Ramos (cell line): ENCODE results near the gene QRICH2.
"Not testable (repeated sequence)": the region's sequence is repeated elsewhere in the genome, so short reads cannot be mapped to it uniquely, and the experiment has no call there.

Source experiments
- in situ Hi-C: fragments of 300-500 bp; cut with MboI; formaldehyde crosslinking; loops from one replicate; pipeline ENCODE4 v1.14.3; 2022; ENCODE audit warnings: low sequenced_read_pairs; ENCODE audit not compliant: unreplicated experiment

The QRICH2 gene

DNA sequence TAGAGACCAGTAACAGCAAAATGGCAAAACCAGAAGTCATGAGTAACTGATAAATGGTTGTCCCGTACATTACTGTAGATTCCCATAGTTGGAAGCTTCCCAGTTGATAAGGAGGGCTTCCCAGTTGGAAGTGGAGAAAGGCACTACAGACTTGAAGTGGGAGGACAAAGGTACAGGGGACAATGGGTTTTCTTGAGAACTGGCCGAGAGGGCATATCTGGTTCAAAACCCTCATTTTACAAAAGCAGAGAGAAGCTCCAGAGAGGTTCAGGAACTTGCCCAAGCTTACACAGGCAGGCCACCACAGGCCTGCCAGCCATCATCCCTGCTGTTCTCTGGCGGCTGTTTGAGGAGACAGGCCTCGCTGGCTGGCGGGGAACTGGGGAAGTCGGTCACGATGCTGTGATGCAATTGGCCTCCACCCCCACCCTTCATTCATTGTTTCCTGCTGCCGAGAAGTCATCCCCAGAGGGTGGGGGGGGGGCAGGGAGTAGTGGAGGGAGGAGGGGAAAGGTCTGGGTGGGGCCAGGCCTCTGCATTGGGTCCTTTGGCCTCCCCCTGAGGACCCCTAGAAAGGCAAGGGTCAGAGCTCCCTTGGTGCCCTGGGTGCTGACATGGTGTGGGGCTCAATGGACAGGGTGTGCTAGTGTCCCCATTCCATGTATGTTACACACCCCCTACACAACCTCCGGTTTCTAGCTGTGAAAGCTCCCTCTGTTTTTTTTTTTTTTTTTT, 39.9 kb downstream of the QRICH2 start:
- in situ Hi-C loops: no loop called here

- in situ Hi-C loops: not testable (repeated sequence)
These were observed 40.5 kb downstream of the QRICH2 start for GRCh38 chr17:76267581-76268001.

DNA sequence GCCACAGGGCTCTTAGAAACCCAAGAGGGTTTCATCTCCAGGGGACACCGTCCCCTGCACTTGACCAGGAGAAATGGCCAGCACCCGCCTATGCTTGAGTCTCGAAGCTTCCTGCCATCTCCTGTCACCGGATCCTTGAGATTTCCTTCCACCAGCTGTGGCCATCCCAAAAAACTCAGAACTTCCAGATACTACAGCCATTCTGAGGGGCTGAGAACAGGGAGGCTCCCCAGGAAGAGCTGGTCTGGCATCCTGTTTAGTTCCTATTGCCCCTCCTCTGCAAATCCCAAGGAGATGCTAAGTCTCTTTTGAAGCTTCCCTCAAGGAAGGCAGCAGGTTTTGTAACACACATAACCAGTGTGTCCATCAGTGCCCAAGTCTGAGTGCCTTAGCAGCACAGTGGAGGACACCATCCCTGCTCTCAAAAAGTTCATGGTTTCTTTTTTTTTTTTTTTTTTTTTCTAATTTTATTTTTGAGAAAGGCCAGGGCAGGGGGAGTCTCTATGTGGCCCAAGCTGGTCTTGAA, 41.0 kb downstream of the QRICH2 start:
- in situ Hi-C loops: no loop called here

DNA sequence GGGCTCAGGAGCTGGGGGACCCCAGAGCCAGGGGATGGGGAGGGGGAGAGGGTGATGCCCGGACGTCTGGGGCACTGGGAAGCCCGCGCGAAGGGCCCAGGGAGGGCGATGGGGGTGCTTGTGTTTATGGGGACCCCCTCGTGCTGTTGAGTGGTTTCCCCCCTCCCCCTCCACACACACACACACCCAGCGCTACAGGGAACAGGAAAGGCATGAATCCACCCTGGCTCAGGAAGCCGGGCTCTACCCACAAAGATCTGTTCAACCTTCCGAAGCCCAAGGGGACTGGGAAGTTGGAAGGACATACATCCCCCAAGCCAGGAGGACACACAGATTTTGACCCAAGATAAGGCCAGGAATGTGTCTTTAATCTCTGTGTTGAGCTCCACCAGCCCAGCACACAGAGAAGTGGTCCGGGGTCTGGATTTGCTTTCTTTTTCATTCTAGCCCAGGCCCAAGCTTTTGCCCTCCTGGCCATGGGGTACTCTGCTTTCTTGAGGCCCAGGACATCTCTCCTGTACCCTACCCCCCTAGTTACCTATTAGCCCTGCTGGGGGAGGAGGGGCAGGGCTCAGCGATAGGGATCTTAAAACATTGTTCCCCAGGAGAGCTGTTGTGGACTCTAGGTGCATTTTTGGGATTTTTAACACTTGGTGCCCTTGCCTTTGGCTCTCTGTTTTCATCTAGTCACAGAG, 41.7 kb downstream of the QRICH2 start:
- in situ Hi-C loops: no loop called here

DNA sequence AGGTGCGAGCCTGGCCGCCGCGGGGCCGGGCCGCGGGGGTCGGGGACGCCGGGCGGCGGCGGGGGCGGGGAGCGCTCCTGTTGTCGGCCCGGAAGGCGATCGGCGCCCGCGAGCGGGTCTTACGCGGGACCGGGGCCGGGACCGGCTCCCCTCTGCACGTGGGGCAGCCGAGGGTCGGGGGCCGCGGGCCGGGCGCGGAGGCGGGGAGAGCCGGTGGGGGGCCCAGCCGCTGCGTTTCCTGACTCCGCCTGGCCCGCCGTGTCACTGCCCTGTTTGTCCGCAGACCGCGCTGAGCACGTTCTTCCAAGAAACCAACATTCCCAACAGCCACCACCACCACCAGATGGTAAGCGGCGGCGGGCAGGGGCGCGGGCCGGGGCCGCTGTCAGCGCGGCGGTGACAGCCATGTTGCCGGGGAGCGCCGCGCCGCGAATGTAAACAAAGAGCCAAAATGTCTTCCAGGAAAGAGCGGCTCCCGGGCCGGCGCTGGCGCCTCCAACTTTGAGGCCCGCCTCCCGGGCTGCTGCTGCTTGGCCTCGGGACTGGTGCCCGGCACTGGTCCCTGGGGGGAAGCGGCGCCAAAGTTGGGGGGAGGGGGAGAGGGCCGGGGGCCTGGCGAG, 42.3 kb downstream of the QRICH2 start:
- in situ Hi-C loops: no loop called here

- in situ Hi-C loops: no loop called here
These were observed 43.1 kb downstream of the QRICH2 start, which contains the start of gene UBALD2 for GRCh38 chr17:76264755-76265623. TSS of gene UBALD2 (plus strand) at chr17:76265348. CDS start at chr17:76265506, 158 bp downstream.

DNA sequence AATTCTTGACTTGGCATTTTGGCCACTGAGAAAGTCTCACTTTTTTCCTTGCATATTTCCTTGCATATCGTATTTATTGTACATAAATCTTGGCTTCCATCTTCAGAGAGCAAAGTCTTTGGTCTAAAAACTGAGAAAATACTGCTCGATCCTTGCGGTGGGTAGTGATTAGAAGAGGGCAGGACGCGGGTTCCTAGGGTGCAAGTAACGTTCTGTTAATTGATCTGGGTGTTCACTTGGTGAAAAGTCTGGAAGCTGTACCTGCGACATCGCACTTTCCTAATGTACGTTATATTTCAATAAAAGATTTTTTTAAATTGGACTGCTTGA, 43.7 kb downstream of the QRICH2 start:
- in situ Hi-C loops: no loop called here

DNA sequence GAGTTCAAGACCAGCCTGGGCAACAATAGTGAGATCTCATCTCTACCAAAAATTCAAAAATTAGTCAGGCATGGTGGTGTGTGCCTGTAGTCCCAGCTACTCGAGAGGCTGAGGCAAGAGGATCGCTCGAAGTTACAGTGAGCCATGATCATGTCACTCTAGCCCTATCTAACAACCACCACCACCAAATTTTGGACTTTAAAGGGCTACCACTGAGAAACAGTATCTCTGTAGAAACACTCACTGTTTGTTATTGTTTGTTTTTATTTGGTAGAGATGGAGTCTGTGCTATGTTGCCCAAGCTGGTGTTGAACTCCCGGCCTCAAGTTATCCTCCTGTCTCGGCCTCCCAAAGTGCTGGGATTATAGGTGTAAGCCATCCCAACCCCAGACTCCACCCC, 44.2 kb downstream of the QRICH2 start:
- in situ Hi-C loops: no loop called here

DNA sequence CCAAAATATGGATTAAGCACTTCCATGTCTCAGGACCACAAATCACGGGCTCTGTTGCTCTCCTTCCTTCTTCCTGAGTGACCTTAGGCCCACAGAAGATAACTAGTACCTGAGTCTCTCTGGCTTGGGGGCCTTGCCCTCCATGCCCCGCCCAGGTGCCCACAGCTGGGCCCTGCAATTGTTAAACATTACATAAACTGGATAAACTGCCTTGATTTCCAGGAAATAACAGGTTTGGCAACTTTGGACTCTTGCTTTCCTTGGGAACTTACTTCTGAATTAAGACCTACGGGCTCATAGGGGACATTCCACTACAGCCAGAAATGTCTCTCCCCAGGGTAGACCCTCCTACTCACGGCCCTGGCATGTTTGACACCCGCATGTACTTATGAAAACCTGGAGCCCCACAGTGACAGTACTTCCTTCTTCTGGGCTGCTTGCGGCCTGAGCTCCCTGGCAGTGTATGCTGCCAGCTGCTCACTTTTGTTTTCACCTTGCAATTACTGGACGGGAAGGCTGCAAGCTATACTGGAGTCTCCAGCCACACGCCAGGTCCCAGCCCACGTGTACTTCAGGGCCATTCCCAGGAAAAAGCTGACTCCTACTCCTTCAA, 45.2 kb downstream of the QRICH2 start:
- in situ Hi-C loops: no loop called here

DNA sequence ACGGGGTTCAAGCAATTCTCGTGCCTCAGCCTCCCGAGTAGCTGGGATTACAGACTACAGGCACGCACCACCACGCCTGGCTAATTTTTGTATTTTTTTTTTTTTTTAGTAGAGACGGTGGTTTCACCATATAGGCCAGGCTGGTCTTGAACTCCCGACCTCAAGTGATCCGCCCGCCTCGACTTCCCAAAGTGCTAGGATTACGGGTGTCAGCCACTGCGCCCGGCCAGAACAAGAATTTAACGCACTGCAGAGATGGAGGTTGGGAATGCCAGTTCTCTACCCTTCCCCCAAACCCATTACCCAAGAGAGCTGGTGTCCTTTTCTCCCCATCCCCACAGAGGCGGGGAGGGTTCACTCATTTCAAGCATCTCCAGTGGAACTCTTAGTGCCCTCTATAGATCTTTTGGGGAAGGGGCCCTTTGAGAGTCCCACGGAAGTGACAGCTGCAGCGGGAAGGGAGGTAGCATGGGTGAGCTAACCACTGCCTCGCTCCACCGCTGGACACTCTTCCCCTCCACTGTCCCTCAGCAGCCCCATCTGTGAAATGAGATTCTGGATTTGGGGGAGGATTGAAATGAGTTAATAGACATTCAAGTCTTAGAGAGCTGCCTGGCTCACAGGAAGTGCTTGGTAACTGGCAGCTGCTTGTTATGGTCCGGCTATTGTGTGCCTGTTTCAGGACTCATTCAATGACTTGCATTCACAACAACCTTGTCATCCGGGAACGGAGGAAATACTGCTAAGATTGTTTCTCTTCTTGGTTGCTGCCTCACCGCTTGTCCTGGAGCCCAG, 46.5 kb downstream of the QRICH2 start:
- in situ Hi-C loops: no loop called here

- in situ Hi-C loops: no loop called here
These were observed 47.4 kb downstream of the QRICH2 start for GRCh38 chr17:76260669-76261068.

DNA sequence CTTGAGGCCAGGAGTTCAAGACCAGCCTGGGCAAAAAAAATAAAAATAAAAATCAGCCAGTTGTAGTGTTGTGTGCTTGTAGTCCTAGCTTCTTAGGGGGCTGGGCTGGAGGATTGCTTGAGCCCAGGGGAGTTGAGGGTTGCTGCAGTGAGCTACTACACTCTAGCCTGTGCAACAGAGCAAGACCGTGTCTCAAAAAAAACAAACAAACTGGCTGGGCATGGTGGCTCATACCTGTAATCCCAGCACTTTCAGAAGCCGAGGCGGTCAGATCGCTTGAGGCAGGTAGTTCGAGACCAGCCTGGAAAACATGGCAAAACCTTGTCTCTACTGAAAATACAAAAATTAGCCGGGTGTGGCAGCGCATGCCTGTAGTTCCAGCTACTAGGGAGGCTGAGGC, 47.9 kb downstream of the QRICH2 start:
- in situ Hi-C loops: no loop called here

DNA sequence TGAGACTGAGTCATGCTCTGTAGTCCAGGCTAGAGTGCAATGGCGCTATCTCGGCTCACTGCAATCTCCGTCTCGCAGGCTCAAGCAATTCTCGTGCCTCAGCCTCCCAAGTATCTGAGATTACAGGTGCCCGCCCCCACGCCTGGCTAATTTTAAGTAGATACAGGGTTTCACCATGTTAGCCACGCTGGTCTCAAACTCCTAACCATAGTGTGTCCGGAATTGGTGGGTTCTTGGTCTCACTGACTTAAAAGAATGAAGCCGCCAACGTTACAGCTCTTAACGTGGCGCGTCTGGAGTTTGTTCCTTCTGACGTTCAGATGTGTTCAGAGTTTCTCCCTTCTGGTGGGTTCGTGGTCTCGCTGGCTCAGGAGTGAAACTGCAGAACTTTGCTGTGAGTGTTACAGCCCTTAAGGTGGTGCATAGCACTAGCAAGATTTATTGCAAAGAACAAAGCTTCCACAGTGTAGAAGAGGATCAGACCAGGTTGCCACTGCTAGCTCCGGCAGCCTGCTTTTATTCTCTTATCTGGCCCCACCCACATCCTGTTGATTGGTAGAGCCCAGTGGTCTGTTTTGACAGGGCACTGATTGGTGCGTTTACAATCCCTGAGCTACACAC, 51.5 kb downstream of the QRICH2 start:
- in situ Hi-C loops: not testable (repeated sequence)

- in situ Hi-C loops: no loop called here
These were observed 52.2 kb downstream of the QRICH2 start for GRCh38 chr17:76255801-76256429.

DNA sequence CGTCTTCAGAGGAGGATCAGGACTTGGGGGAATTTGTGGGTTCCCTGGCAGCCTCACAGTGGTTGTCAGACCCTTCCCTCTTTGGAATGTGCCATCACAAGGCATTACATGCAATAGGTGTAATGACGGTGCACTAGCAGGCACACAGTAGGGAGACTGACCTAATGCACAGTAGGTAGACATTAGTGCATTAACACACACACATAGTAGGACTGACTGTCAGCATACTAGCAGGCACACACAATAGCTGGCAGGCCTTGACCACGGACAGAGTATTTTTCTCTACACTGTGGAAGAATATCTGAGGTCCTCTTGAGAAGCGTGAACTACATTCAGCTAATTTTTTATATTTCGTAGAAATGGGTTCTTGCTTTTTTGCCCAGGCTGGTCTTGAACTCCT, 53.8 kb downstream of the QRICH2 start:
- in situ Hi-C loops: no loop called here

- in situ Hi-C loops: no loop called here
These were observed 54.2 kb downstream of the QRICH2 start for GRCh38 chr17:76253841-76254240.

DNA sequence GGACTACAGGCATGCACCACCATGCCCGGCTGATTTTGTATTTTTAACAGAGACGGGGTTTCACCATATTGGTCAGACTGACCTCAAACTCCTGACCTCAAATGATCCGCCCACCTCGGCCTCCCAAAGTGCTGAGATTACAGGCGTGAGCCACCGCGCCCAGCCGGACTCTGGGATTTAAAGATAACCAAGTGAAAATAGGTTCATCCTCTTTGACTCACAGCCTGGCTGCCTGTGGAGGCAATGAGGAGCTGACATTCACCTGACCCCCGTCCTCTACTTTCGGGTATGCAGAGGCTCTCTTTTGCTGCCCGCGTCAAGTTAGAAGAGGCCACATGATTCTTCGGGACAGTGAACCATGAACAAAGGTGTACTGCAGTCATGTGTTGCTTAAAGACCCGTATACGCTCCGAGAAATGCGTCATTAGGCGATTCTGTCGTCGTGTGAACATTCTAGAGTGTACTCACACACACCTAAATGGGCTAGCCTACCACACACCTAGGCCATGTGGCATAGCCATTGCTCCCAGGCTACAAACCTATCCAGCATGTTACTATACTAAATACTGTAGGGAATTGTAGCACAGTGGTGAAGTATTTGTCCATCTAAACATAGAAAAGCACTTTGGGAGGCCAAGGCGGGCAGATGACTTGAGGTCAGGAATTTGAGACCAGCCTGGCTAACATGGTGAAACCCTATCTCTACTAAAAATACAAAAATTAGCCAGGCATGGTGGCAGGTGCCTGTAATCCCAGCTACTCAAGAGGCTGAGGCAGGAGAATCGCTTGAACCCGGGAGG, 54.9 kb downstream of the QRICH2 start:
- in situ Hi-C loops: not testable (repeated sequence)
